GM19455 (cell line): ENCODE measurements around the gene IFRD1.
A peak's percentile ranks its signal among the peaks of the same experiment; 100 is the strongest.
"Not testable (repeated sequence)": the region's sequence is repeated elsewhere in the genome, so short reads cannot be mapped to it uniquely, and the experiment has no call there.

ENCODE experiments used
- ATAC-seq: cut with Tn5 transposase; IDR thresholded peaks from one replicate; pipeline ENCODE4 v1.9.1; 2021; ENCODE audit not compliant: unreplicated experiment

The IFRD1 gene

DNA sequence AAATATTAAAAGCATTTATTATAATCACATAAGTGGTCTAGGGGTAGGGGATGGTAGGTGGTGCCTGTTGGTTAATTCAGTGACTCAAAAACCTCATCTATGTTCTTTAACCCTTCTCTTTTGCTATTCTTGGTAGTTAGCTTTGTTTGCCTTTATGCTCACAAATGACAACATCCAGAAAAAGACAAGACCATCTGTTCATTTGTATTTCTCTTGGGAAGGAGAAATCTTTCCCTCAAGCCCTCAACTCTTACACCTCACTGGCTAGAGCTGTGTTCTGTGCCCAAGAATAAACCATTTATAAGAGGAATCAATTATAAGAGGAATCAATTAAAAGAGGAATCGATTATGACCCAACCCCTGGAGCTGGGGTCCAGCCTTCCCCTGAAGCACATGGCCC is 10.8 kb upstream of the IFRD1 start:
- no peak for ATAC-seq

- no peak for ATAC-seq
Measured at GRCh38 chr7:112442210-112442609, 8.1 kb upstream of the IFRD1 start.

GRCh38 chr7:112444505-112444904 is 5.8 kb upstream of the IFRD1 start:
- ATAC-seq, result no peak

DNA sequence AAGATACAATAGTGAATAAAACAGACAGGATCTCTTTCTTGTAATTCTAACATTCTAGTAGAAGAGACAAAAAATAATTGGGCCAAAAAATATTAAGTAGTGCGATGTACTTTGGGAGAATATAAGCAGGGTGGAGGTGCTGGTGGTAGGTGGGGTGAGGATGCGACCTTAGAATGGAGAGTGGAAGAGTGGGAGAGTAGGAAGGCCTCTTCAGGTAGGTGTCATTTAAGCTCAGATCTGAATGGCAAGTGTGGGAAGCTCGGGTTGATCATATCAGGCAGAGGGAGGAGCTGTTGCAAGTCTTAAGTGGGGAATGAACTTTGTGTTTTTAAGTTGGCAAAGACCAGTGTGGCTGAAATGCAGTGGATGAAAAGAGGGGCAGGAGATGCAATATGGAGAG is 3.8 kb upstream of the IFRD1 start:
- no peak for ATAC-seq

- no peak for ATAC-seq
Measured at GRCh38 chr7:112447406-112447805, 2.9 kb upstream of the IFRD1 start.

- ATAC-seq, result no peak
Measured at GRCh38 chr7:112448381-112448780, 1.9 kb upstream of the IFRD1 start.

GRCh38 chr7:112448891-112449290 is 1.4 kb upstream of the IFRD1 start:
- no peak for ATAC-seq

DNA sequence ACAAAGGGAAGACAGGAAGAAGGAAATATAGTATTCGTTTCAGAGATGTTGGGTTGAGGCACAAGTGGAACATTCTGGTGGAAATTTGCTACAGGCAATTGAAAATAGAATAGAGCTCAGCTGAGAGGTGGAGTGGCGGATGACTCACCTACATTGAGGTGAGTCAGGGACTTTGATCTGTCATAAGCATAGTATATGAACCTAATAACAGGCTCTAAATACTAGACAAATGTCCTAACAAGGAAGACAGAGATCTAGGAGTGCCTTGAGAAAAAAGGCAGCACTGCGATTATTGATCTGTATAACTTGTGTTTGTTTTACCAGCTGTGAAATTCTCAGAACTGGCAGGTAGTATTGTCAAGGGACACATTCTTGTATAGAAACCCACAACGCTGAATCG is 907 bp upstream of the IFRD1 start:
- ATAC-seq, result no peak

DNA sequence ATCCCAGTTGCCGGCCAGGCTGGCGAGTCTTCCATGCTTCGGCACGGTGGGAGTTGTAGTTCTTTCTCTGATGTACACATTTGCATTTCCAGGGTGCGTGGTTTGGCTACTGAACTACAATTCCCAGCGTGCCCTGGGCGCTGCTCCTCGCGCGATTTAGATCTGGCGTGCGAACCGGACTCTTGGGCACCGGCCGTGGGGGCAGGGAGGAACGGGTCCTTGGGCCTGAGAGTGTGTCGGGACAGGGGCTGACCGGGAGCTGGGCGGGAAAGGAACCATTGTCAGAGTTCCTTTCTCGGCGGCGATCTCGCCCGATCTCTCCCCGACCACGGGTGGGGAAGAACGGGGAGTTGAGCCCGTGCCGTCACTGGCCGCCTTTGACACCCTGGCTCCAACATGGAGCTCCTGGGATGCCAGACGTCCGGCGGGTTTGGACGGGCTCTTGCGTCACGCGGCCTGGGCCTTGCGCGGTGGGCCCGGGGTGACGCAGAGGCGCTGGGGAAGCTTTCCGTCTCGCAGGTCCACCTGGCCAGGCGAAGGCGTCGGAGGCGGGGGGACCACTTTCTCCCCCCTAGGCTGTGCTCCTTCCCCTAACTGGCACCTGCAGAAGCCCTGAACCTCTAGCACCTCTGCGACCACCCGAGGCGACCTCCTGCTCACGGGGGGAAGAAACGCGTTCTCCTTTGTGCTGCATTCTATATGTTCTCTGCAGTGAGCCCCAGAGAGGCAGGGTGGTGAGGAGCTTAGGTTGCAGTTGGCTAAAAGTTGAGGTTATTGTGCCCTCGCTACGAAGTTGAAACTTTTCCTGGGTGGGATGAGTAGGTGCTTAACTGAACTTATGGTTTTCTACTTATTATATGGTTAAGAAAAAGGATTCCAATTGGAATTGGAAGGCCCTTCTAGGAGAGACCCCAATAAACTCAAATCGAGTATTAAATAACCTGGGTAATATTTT is 824 bp downstream of the IFRD1 start:
- ATAC-seq, result peak; percentile 80

GRCh38 chr7:112452102-112452888 is 2.0 kb downstream of the IFRD1 start:
- ATAC-seq, result no peak

DNA sequence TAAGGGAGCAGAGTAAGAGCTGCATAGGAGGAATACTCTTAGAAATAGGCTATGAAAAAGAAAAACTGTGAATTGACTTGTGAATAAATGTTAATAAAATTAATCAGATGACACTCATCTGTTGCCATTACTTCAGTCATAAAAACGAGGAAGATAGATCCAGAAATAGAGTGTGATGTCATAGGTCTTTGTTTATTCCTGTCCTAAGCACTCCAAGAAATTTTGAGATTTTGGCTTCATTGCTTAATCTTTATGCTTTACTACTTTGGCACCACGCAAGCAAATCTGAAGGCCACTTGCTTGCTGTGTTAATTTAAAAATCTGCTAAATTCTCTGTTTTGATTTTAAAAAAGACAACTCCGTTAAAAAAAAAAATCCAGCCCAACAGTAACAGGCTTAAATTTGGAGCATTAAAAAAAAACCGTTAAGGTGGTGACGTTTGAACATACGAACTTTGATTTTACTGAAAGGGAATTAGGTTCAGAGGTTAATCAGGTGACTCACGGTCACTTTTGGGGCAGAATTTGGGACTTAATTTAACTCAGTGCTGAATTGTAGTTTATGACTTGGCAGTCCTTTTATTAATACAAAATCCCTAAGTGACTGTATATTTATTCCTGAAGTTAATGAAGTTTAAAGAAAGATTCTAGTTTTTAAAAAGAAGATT is 3.4 kb downstream of the IFRD1 start:
- no peak for ATAC-seq

DNA sequence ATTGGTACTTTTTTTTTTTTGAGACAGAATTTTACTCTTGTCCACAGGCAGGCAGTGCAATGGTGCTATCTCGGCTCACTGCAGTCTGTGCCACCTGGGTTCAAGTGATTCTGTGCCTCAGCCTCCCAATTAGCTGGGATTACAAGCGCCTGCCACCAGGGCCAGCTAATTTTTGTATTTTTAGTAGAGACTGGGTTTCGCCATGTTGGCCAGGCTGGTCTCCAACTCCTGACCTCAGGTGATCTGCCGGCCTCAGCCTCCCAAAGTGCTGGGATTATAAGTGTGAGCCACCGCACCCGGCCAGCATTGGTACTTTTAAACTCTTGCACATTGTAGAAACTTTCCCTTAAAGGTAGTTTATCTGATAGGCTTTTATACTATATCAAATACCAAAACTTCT is 3.9 kb downstream of the IFRD1 start:
- not testable (repeated sequence) for ATAC-seq

- ATAC-seq, result no peak
Measured at GRCh38 chr7:112459645-112460044, 9.4 kb downstream of the IFRD1 start.

- no peak for ATAC-seq
Measured at GRCh38 chr7:112462236-112462635, 12.0 kb downstream of the IFRD1 start.

DNA sequence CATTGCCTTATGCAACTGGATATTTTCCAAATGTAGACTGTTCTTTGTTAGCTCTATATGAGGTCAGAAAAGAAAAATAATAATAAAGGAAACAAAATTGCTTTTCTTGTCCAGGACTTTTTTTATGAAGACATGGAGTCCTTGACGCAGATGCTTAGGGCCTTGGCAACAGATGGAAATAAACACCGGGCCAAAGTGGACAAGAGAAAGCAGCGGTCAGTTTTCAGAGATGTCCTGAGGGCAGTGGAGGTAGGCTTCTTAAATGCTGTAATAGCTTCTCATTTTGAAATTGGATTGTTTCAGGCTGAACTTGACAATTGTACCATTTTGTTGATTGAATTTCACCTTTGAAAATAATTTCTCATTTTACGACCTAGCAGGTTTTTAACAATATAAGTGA is 17.6 kb downstream of the IFRD1 start:
- ATAC-seq, result no peak

DNA sequence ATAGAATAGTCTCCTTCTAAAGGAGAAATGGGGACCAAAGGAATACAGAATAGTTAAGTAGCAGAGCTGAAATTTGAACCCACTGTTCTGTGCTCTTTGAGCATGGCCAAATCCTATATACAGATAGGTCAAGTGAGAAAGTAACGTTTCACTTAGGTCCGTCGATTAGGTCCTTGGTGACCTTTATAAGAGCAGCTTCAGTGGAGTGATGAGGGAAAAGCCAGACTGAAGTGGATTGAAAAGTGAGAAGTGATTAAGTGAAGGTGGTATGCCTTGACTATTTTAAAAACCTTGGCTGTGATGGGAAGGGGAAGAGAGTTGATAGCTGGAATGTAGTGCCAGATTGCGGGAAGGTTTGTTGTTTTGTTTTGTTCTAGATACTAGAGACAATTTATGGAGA is 19.9 kb downstream of the IFRD1 start:
- no peak for ATAC-seq

DNA sequence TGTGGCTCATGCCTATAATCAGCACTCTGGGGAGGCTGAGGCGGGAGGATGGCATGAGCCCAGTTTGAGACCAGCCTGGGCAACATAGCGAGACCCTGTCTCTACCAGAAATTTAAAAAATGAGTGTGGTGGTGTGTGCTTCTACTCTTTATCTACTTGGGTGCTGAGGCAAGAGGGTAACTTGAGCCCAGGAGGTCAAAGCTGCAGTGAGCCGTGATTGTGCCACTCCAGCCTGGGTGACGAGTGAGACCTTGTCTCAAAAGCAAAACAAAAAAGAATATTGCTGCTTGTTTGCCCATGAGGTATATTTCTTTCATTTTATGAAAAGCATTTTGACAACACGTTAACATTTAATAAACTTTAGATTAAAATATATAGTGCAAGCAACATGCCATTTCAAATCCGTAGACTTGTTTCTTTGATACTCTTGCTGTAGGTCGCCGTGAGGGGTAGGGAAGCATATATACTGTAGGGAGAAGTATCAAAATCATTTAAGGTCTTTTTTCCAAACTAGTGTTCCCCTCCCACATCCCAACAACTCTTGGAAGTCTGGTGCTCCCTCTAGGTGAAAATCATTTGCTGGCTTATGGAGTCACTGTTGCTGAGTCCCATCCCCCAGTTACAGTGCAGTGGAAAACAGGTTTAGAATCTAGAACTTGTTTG is 26.3 kb downstream of the IFRD1 start:
- ATAC-seq, result no peak

- ATAC-seq, result no peak
Measured at GRCh38 chr7:112481121-112481736, 31.0 kb downstream of the IFRD1 start.

GRCh38 chr7:112481833-112482670 is 31.8 kb downstream of the IFRD1 start:
- no peak for ATAC-seq
